ENCODE data around the gene VWA3B.
"Not testable (repeated sequence)": the region's sequence is repeated elsewhere in the genome, so short reads cannot be mapped to it uniquely, and the experiment has no call there.

The VWA3B gene, protein sequence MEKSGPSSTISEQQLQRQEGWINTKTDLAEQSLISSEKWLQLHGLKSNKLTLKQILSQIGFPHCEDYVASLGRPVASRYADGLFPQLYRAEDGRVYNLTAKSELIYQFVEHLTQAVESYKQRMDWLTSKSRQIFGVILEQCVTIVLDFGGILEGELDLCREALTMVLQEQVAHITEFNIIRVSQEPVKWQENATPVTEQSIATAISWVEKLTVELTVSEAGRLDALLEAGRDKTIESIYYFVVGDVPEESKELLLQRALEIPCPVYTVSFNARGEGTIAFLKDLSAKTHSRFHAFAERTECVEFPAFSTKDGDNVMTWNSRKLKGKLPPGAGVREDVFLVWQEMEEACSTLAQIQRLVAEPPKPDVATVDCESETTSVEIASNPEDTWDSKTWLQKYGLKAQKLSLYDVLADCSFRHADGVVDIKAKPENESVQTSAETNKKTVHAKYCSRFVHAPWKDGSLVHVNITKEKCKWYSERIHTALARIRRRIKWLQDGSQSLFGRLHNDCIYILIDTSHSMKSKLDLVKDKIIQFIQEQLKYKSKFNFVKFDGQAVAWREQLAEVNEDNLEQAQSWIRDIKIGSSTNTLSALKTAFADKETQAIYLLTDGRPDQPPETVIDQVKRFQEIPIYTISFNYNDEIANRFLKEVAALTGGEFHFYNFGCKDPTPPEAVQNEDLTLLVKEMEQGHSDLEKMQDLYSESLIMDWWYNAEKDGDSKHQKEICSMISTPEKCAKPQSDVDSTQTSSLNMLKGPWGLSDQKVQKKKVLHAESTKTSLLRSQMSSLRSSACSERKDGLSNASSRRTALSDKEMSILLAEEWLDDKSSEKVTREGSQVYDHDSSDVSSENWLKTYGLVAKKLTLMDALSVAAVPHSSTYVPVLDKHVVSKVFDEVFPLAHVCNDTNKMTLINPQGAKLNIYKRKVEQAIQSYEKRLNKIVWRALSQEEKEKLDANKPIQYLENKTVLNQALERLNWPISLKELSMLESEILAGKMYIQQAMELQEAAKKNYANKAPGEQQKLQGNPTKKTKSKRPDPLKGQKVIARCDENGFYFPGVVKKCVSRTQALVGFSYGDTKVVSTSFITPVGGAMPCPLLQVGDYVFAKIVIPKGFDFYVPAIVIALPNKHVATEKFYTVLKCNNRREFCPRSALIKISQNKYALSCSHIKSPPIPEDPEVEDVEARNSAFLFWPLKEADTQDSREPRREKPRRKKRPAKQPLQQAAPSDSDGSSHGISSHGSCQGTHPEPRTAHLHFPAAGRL (N-terminal part only)

DNA sequence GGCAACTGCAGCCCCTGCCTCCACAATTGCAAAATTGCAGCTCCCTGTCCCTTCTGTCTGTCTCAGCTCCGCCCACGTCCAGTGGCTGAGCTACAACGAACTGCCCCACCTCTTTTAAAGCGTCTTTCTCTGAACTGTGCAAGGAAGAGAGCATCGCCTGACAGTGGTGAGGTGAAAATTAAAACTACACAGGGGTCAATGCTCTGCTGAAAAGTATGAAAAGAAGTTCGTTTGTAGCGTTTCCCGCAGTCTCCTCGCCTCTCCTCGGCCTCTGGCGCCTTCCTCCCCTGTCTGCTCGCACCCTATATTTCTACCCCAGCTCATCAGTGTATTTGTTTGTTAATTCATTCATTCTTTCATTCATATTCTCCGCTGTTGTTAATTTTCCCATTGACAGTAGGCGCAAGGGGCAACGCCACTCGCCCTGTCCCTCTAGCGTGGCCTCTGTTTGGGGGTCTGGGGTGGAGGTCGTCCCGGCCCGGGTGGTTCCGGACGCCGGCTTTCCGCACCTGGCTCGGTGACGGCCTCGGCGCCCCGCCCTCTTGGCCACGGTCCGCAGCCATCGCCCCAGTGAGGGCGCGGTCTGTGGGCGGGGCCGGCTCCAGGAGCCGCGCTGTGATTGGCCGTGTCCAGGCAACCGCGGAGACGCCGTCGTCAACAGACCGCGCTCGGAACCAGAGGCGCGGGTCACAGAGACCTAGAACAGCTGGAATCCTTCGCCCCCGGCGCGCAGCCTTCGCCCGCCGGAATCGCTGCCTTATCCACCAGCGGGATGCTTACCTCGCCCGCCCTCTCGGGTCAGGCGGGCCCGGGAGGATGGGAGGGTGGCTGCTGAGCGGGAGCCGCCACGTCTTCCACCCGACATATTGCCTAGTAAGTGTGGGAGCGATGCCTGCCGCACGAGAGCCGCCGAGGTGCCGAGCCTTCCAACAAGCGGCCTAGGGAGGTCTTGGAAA, at the start of gene VWA3B:
TSS of gene VWA3B (plus strand) at position 677 of the 956 bp plus-strand sequence. CDS start 5,926 bp downstream, outside the sequence.
- FAIRE-seq = no peak

DNA sequence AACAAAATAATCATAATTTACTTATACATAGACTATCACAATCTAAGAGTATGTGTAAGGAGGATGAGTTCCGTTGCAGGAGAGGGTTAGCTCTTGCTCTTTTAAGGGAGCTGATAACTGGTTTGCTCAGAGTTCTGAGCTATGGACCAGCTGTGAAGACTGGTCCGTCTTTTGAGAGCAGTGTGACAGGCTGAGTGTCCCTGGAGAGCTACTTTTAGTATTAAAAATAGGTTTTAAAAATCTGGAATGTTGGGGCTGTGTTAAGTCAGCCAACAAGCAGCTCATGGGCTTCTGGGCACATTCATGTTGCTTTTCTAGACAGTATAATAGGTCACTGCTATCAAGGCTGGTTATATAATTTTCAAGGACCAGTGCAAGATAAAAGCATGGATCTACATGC, 49.8 kb upstream of the VWA3B start:
- FAIRE-seq = no peak

GRCh38 chr2:98037666-98038336, 49.2 kb upstream of the VWA3B start:
- no peak for FAIRE-seq

DNA sequence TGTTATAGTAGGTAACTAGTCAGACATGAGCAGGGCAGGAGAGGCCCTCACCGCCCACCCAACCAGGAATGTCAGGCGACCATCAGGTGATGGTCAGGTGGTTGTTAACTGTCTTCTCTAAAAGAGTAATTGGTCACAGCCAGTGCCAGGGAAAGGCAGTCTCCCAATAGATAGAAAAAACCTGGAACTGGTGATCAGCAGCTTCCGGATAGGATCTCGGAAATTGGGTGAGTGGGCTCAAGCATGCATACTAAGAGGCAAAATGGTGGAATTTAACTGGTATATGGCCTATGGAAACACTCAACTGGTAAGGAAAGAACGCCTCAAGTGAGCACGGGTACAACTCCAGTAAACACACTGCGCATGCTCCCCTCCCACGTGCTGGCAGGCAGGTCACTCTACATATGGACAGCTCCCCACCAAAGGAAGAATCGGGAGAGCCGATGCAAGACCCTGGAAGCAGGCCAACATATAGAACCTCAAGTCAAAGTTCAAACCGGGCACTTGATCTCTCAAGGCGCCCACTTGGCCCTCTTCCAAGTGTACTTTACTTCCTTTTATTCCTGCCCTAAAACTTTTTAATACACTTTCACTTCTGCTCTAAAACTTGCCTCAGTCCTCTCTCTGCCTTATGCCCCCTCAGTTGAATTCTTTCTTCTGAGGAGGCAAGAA, 47.7 kb upstream of the VWA3B start:
- no peak for FAIRE-seq

DNA sequence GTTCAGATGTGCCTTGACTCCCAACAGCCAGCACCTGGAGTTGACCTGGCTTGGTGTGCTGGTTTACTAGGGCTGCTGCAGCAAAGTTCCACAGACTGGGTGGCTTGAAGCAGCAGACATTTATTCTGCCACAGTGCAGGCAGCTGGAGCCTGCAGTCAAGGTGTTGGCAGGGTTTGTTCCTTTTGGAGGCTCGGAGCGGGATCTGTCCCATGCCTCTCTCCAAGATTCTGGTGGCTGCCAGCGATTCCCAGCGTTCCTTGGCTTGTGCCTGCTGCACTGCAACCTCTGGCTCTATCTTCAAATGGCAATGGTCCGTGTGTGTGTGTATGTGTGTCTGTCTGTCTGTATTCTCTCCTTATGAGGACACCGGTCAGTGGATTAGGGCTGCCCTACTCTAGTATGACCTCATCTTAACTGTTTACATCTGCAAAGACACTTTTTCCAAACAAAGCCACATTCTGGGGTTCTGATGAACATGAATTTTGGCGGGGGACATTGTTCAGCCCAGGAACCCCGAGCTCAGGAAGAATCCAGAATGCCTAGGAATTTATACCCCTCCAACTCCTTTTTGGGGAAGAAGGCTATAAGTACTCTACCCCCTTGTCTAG, 46.5 kb upstream of the VWA3B start:
- no peak for FAIRE-seq

DNA sequence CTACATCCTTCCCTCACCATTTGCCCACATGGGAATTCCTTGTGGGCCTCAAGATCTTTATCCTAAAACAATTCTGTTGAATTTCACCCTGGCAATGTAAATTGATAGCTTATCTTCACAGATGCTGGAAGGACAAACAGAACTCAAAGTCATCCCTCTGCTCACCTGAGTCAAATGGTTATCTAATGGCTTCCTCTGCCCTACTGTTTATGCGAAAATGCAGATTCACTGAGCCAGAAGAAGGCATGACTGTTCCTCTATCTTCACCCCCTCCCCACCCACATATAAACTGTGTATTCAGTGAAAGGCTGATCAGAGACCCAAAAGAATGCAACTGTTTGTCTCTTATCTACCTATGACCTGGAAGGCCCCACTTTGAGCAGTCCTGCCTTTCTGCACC, 43.9 kb upstream of the VWA3B start:
- no peak for FAIRE-seq

DNA sequence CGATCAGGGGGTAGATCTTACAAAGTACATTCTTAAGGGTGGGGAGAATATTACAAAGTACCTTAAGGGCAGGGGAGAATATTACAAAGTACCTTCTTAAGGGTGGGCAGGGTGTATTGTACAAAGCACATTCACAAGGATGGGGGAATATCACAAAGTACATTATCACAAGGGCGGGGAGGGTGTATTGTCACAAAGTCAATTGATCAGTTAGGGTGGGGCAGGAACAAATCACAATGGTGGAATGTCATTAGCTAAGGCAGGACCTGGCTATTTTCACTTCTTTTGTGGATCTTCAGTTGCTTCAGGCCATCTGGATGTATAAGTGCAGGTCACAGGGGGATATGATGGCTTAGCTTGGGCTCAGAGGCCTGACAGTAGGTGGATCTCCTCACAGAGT, 42.2 kb upstream of the VWA3B start:
- not testable (repeated sequence) for FAIRE-seq

DNA sequence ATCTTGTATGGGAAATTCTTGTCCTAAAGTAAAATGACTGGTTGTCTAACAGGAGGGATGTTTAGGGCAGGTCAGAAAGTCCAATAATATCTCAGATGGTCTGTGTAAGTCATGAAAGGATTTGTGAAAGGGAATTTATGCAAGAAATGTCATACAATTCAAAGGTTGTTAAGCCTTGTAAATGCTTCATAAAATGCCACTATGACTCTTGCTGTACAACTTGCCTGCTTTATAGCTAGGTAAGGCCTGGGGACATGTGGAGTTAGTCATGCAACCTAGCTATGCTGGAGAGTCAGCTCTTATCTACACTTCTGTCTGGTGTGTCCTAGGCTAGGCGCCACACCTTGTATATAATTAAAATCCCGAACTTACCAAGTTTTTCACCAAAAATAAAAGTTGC, 36.9 kb upstream of the VWA3B start:
- FAIRE-seq = no peak

- FAIRE-seq = no peak
Observed at GRCh38 chr2:98058191-98058975, 28.6 kb upstream of the VWA3B start.

DNA sequence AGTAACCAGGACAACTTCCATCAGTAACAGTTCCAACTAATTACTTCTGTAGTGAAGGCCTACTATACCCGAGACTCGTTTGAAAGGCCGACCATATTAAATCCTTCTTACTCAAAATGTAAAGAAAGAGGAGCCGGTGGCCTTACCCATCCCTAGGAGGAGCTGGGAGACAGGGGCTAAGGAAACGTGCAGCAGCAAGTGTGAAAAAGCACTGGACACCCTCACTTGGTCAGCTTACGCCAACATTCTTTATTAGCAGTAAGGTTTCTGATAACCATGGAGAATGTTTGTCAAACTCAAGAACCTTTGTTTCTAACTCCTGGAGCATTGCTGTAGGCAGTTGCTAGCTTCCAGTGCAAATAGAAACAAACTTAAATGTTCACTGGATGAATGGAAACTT, 26.7 kb upstream of the VWA3B start:
- no peak for FAIRE-seq

- no peak for FAIRE-seq
Observed at GRCh38 chr2:98063291-98063854, 23.6 kb upstream of the VWA3B start.

DNA sequence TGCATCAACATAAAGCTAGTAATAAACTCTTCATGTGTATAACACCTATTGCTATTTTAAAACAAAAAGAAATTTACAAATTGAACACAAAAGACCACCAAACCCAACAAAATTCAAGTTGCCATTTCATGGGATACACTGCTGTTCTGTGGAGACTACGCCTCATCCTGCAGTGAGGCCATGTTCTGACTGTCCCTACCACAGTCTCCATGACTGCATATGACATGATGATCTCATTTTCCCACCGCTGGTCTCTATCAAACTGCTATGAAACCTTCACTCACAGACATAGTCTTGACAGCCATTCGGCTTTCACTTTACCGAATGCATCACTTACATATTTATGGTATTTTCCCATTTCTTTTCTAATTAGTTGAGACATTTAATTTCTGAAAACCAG, 21.2 kb upstream of the VWA3B start:
- FAIRE-seq = no peak

GRCh38 chr2:98067160-98067559, 19.8 kb upstream of the VWA3B start:
- no peak for FAIRE-seq

- FAIRE-seq = no peak
Observed at GRCh38 chr2:98070081-98070480, 16.9 kb upstream of the VWA3B start.

GRCh38 chr2:98072442-98072841, 14.5 kb upstream of the VWA3B start:
- FAIRE-seq = no peak

DNA sequence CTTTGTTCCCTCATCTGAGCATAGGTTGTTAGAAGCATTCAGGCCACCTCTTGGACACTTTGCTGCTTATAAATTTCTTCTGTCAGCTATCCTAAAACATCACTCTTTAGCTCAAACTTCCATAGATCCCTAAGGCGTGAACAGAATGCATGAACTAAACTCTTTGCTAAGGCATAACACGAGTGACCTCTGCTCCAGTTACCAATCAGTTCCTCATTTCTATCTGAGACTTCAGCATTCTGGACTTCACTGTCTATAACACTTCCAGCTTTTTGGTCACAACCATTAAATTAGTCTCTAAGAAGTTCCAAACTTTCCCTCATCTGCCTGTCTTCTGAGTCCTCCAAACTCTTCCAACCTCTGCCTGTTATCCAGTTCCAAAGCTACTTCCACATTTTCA, 8.3 kb upstream of the VWA3B start:
- no peak for FAIRE-seq

DNA sequence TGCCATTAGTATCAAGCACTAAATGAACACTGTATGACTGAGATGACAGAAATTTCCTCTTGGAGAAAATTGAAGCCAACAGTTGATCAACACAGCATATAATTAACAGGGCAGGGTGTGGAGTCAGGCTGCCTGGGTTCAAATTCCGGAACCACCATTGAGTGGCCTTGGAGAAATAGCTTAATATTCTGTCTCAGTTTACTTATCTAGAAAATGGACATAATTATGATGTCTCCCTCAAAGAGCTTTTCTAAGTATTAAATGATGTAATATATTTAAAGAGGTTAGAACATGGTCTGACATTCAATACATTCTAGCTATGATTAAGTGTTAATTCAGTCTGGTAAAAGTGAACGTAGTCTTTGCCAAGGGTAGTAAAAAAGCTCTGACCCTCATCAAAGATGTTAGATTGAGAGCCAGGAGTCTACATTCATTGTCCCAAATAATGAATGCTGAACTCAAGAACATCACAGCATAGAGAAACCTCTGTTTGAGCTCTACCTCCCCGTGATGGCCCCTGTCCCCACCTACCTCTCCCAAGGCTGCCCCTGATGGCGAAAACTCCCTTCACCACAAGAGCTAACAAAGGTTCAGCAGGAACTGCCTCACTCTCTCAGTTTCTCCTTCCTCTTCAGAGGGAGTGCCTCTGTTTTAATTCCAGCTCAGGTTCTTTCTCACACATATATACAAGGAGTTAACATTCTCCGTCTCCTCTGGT, 2.7 kb upstream of the VWA3B start:
- no peak for FAIRE-seq

- FAIRE-seq = no peak
Observed at GRCh38 chr2:98084869-98085238, 2.1 kb upstream of the VWA3B start.

GRCh38 chr2:98085649-98086048, 1.3 kb upstream of the VWA3B start:
- FAIRE-seq = no peak
